Endothelial cell of umbilical vein (primary cell): ENCODE data around the gene INHBE. TPM values are rescaled to one million over a fixed set of nuclear protein-coding genes. Genes with fewer than 3 reads are reported as not detected.

Experiments used
- BruUV-seq: library from RNA; stranded (reverse); fragments of 400-500 nt; replicated peaks from 2 replicates; lab custom pipeline; 2021; lab: Mats Ljungman, UMichigan
- CTCF ChIA-PET: fragments of 300-600, 350-600 bp; sonication (Branson Sonifier 250); formaldehyde crosslinking; loops from one replicate; lab custom pipeline; 2021; ENCODE audit warnings: antibody characterized with exemption, inconsistent platforms; lab: Charles Lee
- POLR2A ChIA-PET: fragments of 300-600, 350-600 bp; sonication (Branson Sonifier 250); formaldehyde crosslinking; loops from one replicate; lab custom pipeline; 2021; ENCODE audit warnings: antibody characterized with exemption, inconsistent platforms; lab: Charles Lee
- DNase-seq: peaks from one replicate; pipeline ENCODE4 v3.0.0-alpha.2; 2011; ENCODE audit warnings: low read depth, low spot score
- FAIRE-seq: peaks from 2 replicates; lab custom pipeline; 2011; peaks lifted over from hg19 to GRCh38; lab: Jason Lieb, UNC
- H2AFZ ChIP-seq: 2 replicates; pipeline ENCODE4 v1.6.0; 2012; ENCODE audit warnings: low read depth, low read length, control low read depth, inconsistent platforms
- H3K27ac ChIP-seq: 2 replicates; pipeline ENCODE4 v1.5.1; 2011; ENCODE audit warnings: low read depth, mild to moderate bottlenecking, control low read depth, low read length, moderate library complexity; ENCODE audit not compliant: insufficient read depth
- H3K27me3 ChIP-seq, 2 experiments: 2 replicates each; pipeline versions ENCODE4 v1.6.0 to v1.6.1; 2011; ENCODE audit warnings: low read length in 2 of 2, mixed read lengths in 1 of 2; ENCODE audit not compliant: control insufficient read depth in 2 of 2, insufficient read depth in 2 of 2
- H3K36me3 ChIP-seq, 2 experiments: 2 replicates in 1 of 2; 3 replicates in 1 of 2; pipeline ENCODE4 v1.5.1; 2011; ENCODE audit warnings: low read length in 2 of 2, mild to moderate bottlenecking in 1 of 2, moderate library complexity in 1 of 2; ENCODE audit not compliant: control insufficient read depth in 2 of 2, insufficient read depth in 2 of 2; ENCODE audit errors: extremely low read depth in 1 of 2
- H3K4me1 ChIP-seq: 3 replicates; pipeline ENCODE4 v1.5.1; 2011; ENCODE audit warnings: mild to moderate bottlenecking, low read length; ENCODE audit not compliant: control insufficient read depth, insufficient read depth; ENCODE audit errors: extremely low read depth
- H3K4me2 ChIP-seq: 2 replicates; pipeline ENCODE4 v1.6.1; 2011; ENCODE audit warnings: low read length, control low read depth, mixed read lengths; ENCODE audit not compliant: insufficient read depth
- H3K4me3 ChIP-seq, 3 experiments: fragments of 200-600 bp in 1 of 3; sonication (generic), shearing (Covaris generic) in 1 of 3; replicated peaks in 1 of 3; 2 replicates each; pipeline ENCODE4 v1.5.1; 2011 to 2016; ENCODE audit warnings: control low read depth in 3 of 3, low read length in 3 of 3, mild to moderate bottlenecking in 2 of 3, inconsistent platforms in 1 of 3, low read depth in 1 of 3, moderate library complexity in 1 of 3; ENCODE audit not compliant: insufficient read depth in 1 of 3
- H3K79me2 ChIP-seq: 2 replicates; pipeline ENCODE4 v1.6.0; 2012; ENCODE audit warnings: low read length, inconsistent platforms; ENCODE audit not compliant: control insufficient read depth, insufficient read depth
- H3K9ac ChIP-seq: replicated peaks from 2 replicates; pipeline ENCODE3; 2011; ENCODE audit warnings: low read length, control low read depth; ENCODE audit not compliant: insufficient read depth; ENCODE audit errors: extremely low read depth
- H3K9me1 ChIP-seq: replicated peaks from 3 replicates; pipeline ENCODE4 v1.6.0; 2011; ENCODE audit warnings: mild to moderate bottlenecking, low read length; ENCODE audit not compliant: control insufficient read depth, insufficient read depth; ENCODE audit errors: extremely low read depth
- H3K9me3 ChIP-seq: replicated peaks from 2 replicates; pipeline ENCODE4 v1.5.1; 2012; ENCODE audit warnings: low read length, inconsistent platforms; ENCODE audit not compliant: control insufficient read depth, insufficient read depth
- H4K20me1 ChIP-seq: replicated peaks from 2 replicates; pipeline ENCODE3; 2011; ENCODE audit warnings: mild to moderate bottlenecking, low read length; ENCODE audit not compliant: control insufficient read depth, insufficient read depth; ENCODE audit errors: extremely low read depth
- EZH2 ChIP-seq: IDR thresholded peaks from 2 replicates; pipeline ENCODE4 v1.6.1; 2012; ENCODE audit warnings: borderline replicate concordance, low read depth, mild to moderate bottlenecking, moderate library complexity, low read length, inconsistent platforms; ENCODE audit not compliant: severe bottlenecking
- FOS ChIP-seq: IDR thresholded peaks from 2 replicates; pipeline ENCODE4 v1.6.1; 2011; ENCODE audit warnings: mild to moderate bottlenecking, low read length, moderate library complexity, borderline replicate concordance; ENCODE audit not compliant: insufficient read depth
- GATA2 ChIP-seq: IDR thresholded peaks from 2 replicates; pipeline ENCODE4 v1.7.0; 2011; ENCODE audit warnings: low read depth, mild to moderate bottlenecking, moderate library complexity, mixed read lengths, low read length; ENCODE audit not compliant: insufficient read length, insufficient read depth
- JUN ChIP-seq: IDR thresholded peaks from 2 replicates; pipeline ENCODE4 v1.6.1; 2011; ENCODE audit warnings: borderline replicate concordance, low read depth; ENCODE audit not compliant: insufficient read length, insufficient read depth
- MYC ChIP-seq: IDR thresholded peaks from one replicate; pipeline ENCODE4 v1.6.1; 2011; ENCODE audit warnings: mild to moderate bottlenecking, low read depth, low read length
- POLR2A ChIP-seq: IDR thresholded peaks from 2 replicates; pipeline ENCODE4 v1.6.1; 2012; ENCODE audit warnings: low read depth, mild to moderate bottlenecking, control low read depth, low read length
- POLR2AphosphoS5 ChIP-seq: IDR thresholded peaks from 2 replicates; pipeline ENCODE4 v1.6.1; 2012; ENCODE audit warnings: low read depth, mild to moderate bottlenecking, control low read depth, low read length, moderate library complexity; ENCODE audit not compliant: insufficient read depth
- dilution Hi-C: fragments of 300-500 bp; cut with MboI; formaldehyde crosslinking; loops from one replicate; pipeline ENCODE4 v1.15.0; 2019; ENCODE audit warnings: low sequenced_read_pairs; ENCODE audit not compliant: extremely low pct_ligation_motif_present
- intact Hi-C: fragments of 100-400 bp; cut with micrococcal nuclease; formaldehyde crosslinking; loops from one replicate; pipeline ENCODE4 v1.10.0; 2022
- polyA plus RNA-seq, 4 experiments: library from polyadenylated mRNA; depleted of rRNA in 3 of 4; stranded (reverse) in 3 of 4; unstranded in 1 of 4; fragments of >200 nt; gene quantifications; 2 replicates each; pipeline versions ENCODE4 v1.2.1 to v1.2.3, GENCODE V29; 2011 to 2012; ENCODE audit warnings: missing spikeins in 1 of 4
- total RNA-seq: library from RNA; stranded (reverse); gene quantifications from 2 replicates; pipeline ENCODE4 v1.2.3, GENCODE V29; 2021
- TF ChIP-seq, protein P1 (sequence below), 2 donors: IDR thresholded peaks; 1 replicate in 1 of 2; 2 replicates in 1 of 2; pipeline ENCODE4 v1.5.1; 2011; ENCODE audit warnings: low read length in 2 of 2, mild to moderate bottlenecking in 2 of 2, moderate library complexity in 2 of 2, control low read depth in 1 of 2, inconsistent platforms in 1 of 2, low read depth in 1 of 2; ENCODE audit not compliant: insufficient read depth in 1 of 2; ENCODE audit errors: extremely low read depth in 1 of 2
- TF ChIP-seq, protein P2 (sequence below): IDR thresholded peaks from 2 replicates; pipeline ENCODE4 v1.6.1; 2011; ENCODE audit not compliant: insufficient read depth, insufficient read length

The INHBE gene
- total and polyA plus RNA-seq, 2 donors (not counting 3 experiments of a cell fraction or from before 2014, with no cell fraction given): not detected

DNA sequence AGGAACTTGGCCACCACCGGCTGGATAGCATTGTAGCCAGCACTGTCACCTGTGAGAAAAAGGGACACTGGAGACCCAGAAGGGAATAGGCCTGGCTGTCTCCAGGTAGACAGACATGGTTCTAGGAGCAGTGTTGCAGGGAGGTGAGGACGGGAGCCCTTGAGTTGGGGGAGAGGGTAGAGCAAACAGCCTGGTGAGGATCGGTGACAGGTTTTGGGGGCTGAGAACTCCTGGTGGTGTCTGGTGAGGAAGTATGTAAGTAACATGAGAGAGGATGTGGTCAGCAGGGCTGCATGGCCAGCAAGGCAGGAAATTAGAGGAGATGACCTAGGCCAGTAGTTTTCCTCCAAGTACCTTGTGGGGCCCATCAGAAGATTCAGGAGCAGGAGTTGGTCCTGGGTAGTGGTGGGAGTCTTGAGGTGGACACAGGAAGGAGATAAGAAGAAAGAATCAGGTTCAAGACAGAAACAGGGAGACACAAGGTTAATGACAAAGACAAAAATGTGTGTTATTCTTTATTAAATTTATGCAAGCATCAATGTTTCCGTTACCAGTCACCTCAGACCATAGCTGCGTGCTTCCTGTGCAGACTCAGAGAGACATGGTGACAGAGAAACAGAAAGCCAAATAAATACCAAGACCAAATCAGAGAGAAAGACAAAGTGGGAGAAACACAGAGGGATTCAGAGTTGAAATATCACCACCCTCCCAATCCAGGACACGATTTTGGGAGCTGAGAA lies 24.4 kb downstream of the INHBE start, which contains the start of gene ARHGAP9:
ARHGAP9 (minus strand) TSS at position 491 of the 740 bp plus-strand sequence; CDS start at position 31, 460 bp downstream.
- Histone ChIP-seq H2AFZ (peak within 1 kb of the TSS; percentile 73), H3K27me3 (peaks cover 30 to 35% of the 10 kb centered on the region in 2 experiments), H3K79me2 (no peaks in the 10 kb centered on the region), H4K20me1 (no peaks in the 10 kb centered on the region), H3K9me3 (no peaks in the 10 kb centered on the region), H3K36me3 (no peaks in the 10 kb centered on the region), H3K27ac (no peak within 1 kb of the TSS), H3K4me3 (no peak within 1 kb of the TSS), H3K9me1 (no peaks in the 10 kb centered on the region), H3K4me2 (no peak within 1 kb of the TSS), H3K4me1 (peaks cover 12% of the 10 kb centered on the region), H3K9ac (no peak within 1 kb of the TSS)
- FAIRE-seq (peak; percentile 58), DNase-seq (no peak)
- ChIA-PET CTCF (interaction anchor here (1.3 kb wide), 1 partner anchor 21 kb away, joined by 7 read pairs; no protein-coding TSS in a partner anchor), POLR2A (no interaction called here)
- dilution Hi-C loops: no loop called here
- BruUV-seq: no TSS peak
- TF ChIP-seq MYC: no peak
- intact Hi-C loops: no loop called here

DNA sequence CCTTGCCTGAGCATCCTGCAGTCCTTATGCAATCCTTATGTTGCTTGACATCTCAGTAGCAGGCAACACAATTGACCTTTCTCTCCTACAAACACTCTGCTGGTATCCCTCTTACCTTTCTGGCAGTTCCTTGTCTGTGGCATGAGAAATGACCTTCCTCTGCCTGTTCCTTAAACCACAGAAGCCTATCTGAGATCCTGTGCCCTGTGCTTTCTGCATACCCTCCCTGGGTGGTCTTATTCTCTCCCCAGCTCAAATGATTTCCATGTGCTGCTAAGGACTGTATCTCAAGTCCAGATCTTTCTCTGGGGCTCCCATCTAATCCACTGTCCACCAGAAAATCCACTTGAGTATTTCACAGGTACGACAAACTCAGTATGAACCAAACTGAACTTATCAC lies 26.6 kb downstream of the INHBE start:
- no TSS peak for BruUV-seq
- Histone ChIP-seq H3K4me1 (peaks cover 7% of the 10 kb centered on the region), H3K79me2 (no peaks in the 10 kb centered on the region), H3K36me3 (no peaks in the 10 kb centered on the region), H2AFZ (no peak overlapping the region), H3K27me3 (peaks cover 11 to 13% of the 10 kb centered on the region in 2 experiments), H3K27ac (no peak overlapping the region), H4K20me1 (no peaks in the 10 kb centered on the region), H3K9me3 (no peaks in the 10 kb centered on the region), H3K9me1 (no peaks in the 10 kb centered on the region), H3K4me2 (no peak overlapping the region), H3K4me3 (no peak overlapping the region), H3K9ac (no peak overlapping the region)
- no peak for FAIRE-seq
- dilution Hi-C loops: no loop called here
- POLR2A ChIA-PET: no interaction called here
- TF ChIP-seq EZH2: no peak
- TF ChIP-seq, protein P1, sequence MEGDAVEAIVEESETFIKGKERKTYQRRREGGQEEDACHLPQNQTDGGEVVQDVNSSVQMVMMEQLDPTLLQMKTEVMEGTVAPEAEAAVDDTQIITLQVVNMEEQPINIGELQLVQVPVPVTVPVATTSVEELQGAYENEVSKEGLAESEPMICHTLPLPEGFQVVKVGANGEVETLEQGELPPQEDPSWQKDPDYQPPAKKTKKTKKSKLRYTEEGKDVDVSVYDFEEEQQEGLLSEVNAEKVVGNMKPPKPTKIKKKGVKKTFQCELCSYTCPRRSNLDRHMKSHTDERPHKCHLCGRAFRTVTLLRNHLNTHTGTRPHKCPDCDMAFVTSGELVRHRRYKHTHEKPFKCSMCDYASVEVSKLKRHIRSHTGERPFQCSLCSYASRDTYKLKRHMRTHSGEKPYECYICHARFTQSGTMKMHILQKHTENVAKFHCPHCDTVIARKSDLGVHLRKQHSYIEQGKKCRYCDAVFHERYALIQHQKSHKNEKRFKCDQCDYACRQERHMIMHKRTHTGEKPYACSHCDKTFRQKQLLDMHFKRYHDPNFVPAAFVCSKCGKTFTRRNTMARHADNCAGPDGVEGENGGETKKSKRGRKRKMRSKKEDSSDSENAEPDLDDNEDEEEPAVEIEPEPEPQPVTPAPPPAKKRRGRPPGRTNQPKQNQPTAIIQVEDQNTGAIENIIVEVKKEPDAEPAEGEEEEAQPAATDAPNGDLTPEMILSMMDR (IDR thresholded peaks at IDR 0.05; ENCODE audit: extremely low read depth in 1 of 2, insufficient read depth in 1 of 2, low read depth in 1 of 2, low read length in 2 of 2): no peak
- TF ChIP-seq GATA2: no peak
- TF ChIP-seq, protein P2, sequence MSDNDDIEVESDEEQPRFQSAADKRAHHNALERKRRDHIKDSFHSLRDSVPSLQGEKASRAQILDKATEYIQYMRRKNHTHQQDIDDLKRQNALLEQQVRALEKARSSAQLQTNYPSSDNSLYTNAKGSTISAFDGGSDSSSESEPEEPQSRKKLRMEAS: no peak
- TF ChIP-seq FOS: no peak
- no peak for TF ChIP-seq MYC
- no peak for TF ChIP-seq POLR2AphosphoS5
- TF ChIP-seq JUN: no peak
- TF ChIP-seq POLR2A: no peak
- intact Hi-C loops: no loop called here
- no peak for DNase-seq
- CTCF ChIA-PET: interaction anchor here (0.9 kb wide), 1 partner anchor 23 kb away, joined by 3 read pairs; no protein-coding TSS in a partner anchor
